HCT116 (cell line): ENCODE data around the gene TMEM9. TPM values are rescaled to one million over a fixed set of nuclear protein-coding genes. Genes with fewer than 3 reads are reported as not detected.

Experiments used
- ATAC-seq: fragments of 200-7000 bp; cut with Tn5 transposase; 2 replicates; pipeline ENCODE4 v1.9.1; 2020; ENCODE audit warnings: mild to moderate bottlenecking, moderate library complexity
- BruUV-seq: library from RNA; stranded (reverse); fragments of 400-500 nt; replicated peaks from 2 replicates; lab custom pipeline; 2021; lab: Mats Ljungman, UMichigan
- CTCF ChIA-PET: fragments of 300-600 bp; sonication (Branson Sonifier 250); formaldehyde crosslinking; loops from one replicate; lab custom pipeline; 2021; ENCODE audit warnings: antibody characterized with exemption; lab: Charles Lee
- POLR2A ChIA-PET: fragments of 300-600, 350-600 bp; sonication (Branson Sonifier 250); formaldehyde crosslinking; loops from one replicate; lab custom pipeline; 2021; ENCODE audit warnings: antibody characterized with exemption; lab: Charles Lee
- RAD21 ChIA-PET, 2 experiments: fragments of 300-600 bp; sonication (Branson Sonifier 250); formaldehyde crosslinking; loops; one replicate each; lab custom pipeline; 2023; ENCODE audit warnings: low total read pairs in 2 of 2; ENCODE audit not compliant: uncharacterized antibody in 2 of 2, unreplicated experiment in 2 of 2, low non-redundant PET in 1 of 2; lab: Charles Lee
- DNase-seq: peaks from one replicate; pipeline ENCODE4 v3.0.0-alpha.2; 2010; ENCODE audit warnings: low read depth, low spot score
- H2AFZ ChIP-seq: fragments of 200-600 bp; shearing (Covaris generic), sonication (generic); 2 replicates; pipeline ENCODE4 v1.6.1; 2017; ENCODE audit warnings: low read depth, mixed run types, mixed read lengths, antibody characterized with exemption, low read length; ENCODE audit not compliant: poor library complexity, severe bottlenecking
- H3K27ac ChIP-seq: 2 replicates; pipeline ENCODE4 v1.5.1; 2012; ENCODE audit warnings: low read depth, low read length
- H3K27me3 ChIP-seq: fragments of 200-600 bp; sonication (generic); 2 replicates; pipeline ENCODE4 v1.6.1; 2016; ENCODE audit warnings: mixed run types, low read length, mixed read lengths; ENCODE audit not compliant: insufficient read depth
- H3K36me3 ChIP-seq, 2 experiments: fragments of 200-500 bp in 1 of 2; fragments of 200-600 bp in 1 of 2; sonication (Bioruptor generic) in 1 of 2; sonication (generic) in 1 of 2; 2 replicates each; pipeline versions ENCODE4 v1.5.1 to v1.6.1; 2014 to 2016; ENCODE audit warnings: low read length in 2 of 2, inconsistent platforms in 1 of 2, mixed read lengths in 1 of 2, mixed run types in 1 of 2; ENCODE audit not compliant: insufficient read depth in 2 of 2, control insufficient read depth in 1 of 2
- H3K4me1 ChIP-seq, 2 experiments: fragments of 200-600 bp in 1 of 2; sonication (generic) in 1 of 2; 2 replicates each; pipeline versions ENCODE4 v1.5.1 to v1.6.1; 2012 to 2017; ENCODE audit warnings: low read length in 2 of 2, inconsistent platforms in 1 of 2, mild to moderate bottlenecking in 1 of 2, mixed read lengths in 1 of 2, mixed run types in 1 of 2, moderate library complexity in 1 of 2; ENCODE audit not compliant: insufficient read depth in 2 of 2, control insufficient read depth in 1 of 2
- H3K4me2 ChIP-seq: fragments of 200-600 bp; sonication (generic); 2 replicates; pipeline ENCODE4 v1.6.1; 2017; ENCODE audit warnings: mixed run types, low read length, mixed read lengths
- H3K4me3 ChIP-seq, 2 experiments: fragments of 200-600 bp in 1 of 2; sonication (generic) in 1 of 2; replicated peaks in 1 of 2; 2 replicates each; pipeline ENCODE4 v1.5.1; 2011 to 2016; ENCODE audit warnings: low read length in 2 of 2, control low read depth in 1 of 2, low read depth in 1 of 2, mild to moderate bottlenecking in 1 of 2, mixed read lengths in 1 of 2, mixed run types in 1 of 2
- H3K79me2 ChIP-seq: fragments of 200-600 bp; sonication (generic); 2 replicates; pipeline ENCODE4 v1.6.1; 2017; ENCODE audit warnings: mild to moderate bottlenecking, mixed run types, low read length, moderate library complexity, mixed read lengths; ENCODE audit not compliant: insufficient read depth
- H3K9ac ChIP-seq: fragments of 200-600 bp; sonication (generic); 2 replicates; pipeline ENCODE4 v1.6.1; 2016; ENCODE audit warnings: low read length, mixed read lengths
- H3K9me2 ChIP-seq: fragments of 200-600 bp; sonication (generic), shearing (Covaris generic); 2 replicates; pipeline ENCODE4 v1.6.1; 2017; ENCODE audit warnings: mixed run types, mild to moderate bottlenecking, moderate library complexity; ENCODE audit not compliant: insufficient read depth
- H3K9me3 ChIP-seq, 2 experiments: fragments of 200-500 bp in 1 of 2; fragments of 200-600 bp in 1 of 2; sonication (Bioruptor generic) in 1 of 2; sonication (generic) in 1 of 2; 2 replicates each; pipeline ENCODE4 v1.6.1; 2014 to 2017; ENCODE audit warnings: low read length in 2 of 2, mixed read lengths in 2 of 2, inconsistent platforms in 1 of 2, low read depth in 1 of 2, mild to moderate bottlenecking in 1 of 2, mixed run types in 1 of 2, moderate library complexity in 1 of 2; ENCODE audit not compliant: control insufficient read depth in 1 of 2, insufficient read depth in 1 of 2
- H4K20me1 ChIP-seq: fragments of 200-600 bp; sonication (generic), shearing (Covaris generic); 2 replicates; pipeline ENCODE4 v1.6.1; 2017; ENCODE audit warnings: mixed run types, mild to moderate bottlenecking, moderate library complexity; ENCODE audit not compliant: insufficient read depth
- EZH2 ChIP-seq: fragments of 200-600 bp; sonication (generic); IDR thresholded peaks from 2 replicates; pipeline ENCODE4 v1.6.1; 2017; ENCODE audit warnings: antibody characterized with exemption, mixed run types
- JUND ChIP-seq: IDR thresholded peaks from 2 replicates; pipeline ENCODE4 v1.6.1; 2012
- MAX ChIP-seq: IDR thresholded peaks from 2 replicates; pipeline ENCODE4 v1.6.1; 2012
- POLR2A ChIP-seq: IDR thresholded peaks from 2 replicates; pipeline ENCODE4 v1.7.0; 2011; ENCODE audit warnings: borderline replicate concordance; ENCODE audit not compliant: insufficient read depth, insufficient read length; ENCODE audit errors: extremely low read depth
- ZBTB33 ChIP-seq: IDR thresholded peaks from 2 replicates; pipeline ENCODE4 v1.6.1; 2011; ENCODE audit warnings: mild to moderate bottlenecking, low read length, moderate library complexity; ENCODE audit not compliant: insufficient replicate concordance; ENCODE audit errors: extremely low read depth
- intact Hi-C: fragments of 100-400 bp; cut with micrococcal nuclease; formaldehyde crosslinking; loops from 2 replicates; pipeline ENCODE4 v1.10.0; 2022
- total RNA-seq: library from RNA; stranded (reverse); gene quantifications from one replicate; pipeline ENCODE4 v1.2.1, GENCODE V29; 2021; ENCODE audit not compliant: unreplicated experiment

TMEM9 gene
- total RNA-seq, 1 experiment from 2014 or later = 66.3 TPM

GRCh38 chr1:201098992-201099677 is 55.1 kb downstream of the TMEM9 start:
- CTCF ChIA-PET = no interaction called here
- Histone ChIP-seq H3K9me2 (no peaks in the 10 kb centered on the region), H3K79me2 (no peaks in the 10 kb centered on the region), H3K27ac (no peak overlapping the region), H3K4me2 (no peak overlapping the region), H3K27me3 (no peaks in the 10 kb centered on the region), H3K4me1 (no peaks in the 10 kb centered on the region), H2AFZ (no peak overlapping the region), H3K4me3 (no peak overlapping the region), H3K36me3 (no peaks in the 10 kb centered on the region)
- RAD21 ChIA-PET = no interaction called here
- POLR2A ChIA-PET = no interaction called here
- intact Hi-C loops = no loop called here
- DNase-seq (no peak), ATAC-seq (no peak)
- TF ChIP-seq MAX = no peak
- no peak for TF ChIP-seq POLR2A
- TF ChIP-seq ZBTB33 = no peak
- TF ChIP-seq EZH2 = no peak
- no peak for TF ChIP-seq JUND
- TF ChIP-seq, all 23 proteins: peak for 0
- no TSS peak for BruUV-seq
- Histone ChIP-seq H3K9ac (no peak overlapping the region), H3K9me3 (no peaks in the 10 kb centered on the region), H4K20me1 (no peaks in the 10 kb centered on the region)
